Endothelial cell (in vitro differentiated cells): ENCODE data around the gene CLIP4. TPM values are rescaled to one million over a fixed set of nuclear protein-coding genes. Genes with fewer than 3 reads are reported as not detected.

Source experiments
- DNase-seq: peaks from one replicate; pipeline ENCODE4 v3.0.0; 2021; ENCODE audit warnings: low spot score
- H3K27ac Mint-ChIP-seq: one replicate; pipeline ENCODE4 v1.8.0; 2021; ENCODE audit warnings: mixed read lengths, inconsistent platforms; ENCODE audit not compliant: unreplicated experiment
- H3K27me3 Mint-ChIP-seq: one replicate; pipeline ENCODE4 v1.8.0; 2021; ENCODE audit warnings: mild to moderate bottlenecking, moderate library complexity, mixed read lengths, inconsistent platforms; ENCODE audit not compliant: unreplicated experiment
- H3K36me3 Mint-ChIP-seq: one replicate; pipeline ENCODE4 v1.8.0; 2021; ENCODE audit warnings: mild to moderate bottlenecking, low read depth, mixed read lengths, inconsistent platforms; ENCODE audit not compliant: unreplicated experiment
- H3K4me1 Mint-ChIP-seq: one replicate; pipeline ENCODE4 v1.8.0; 2021; ENCODE audit warnings: mild to moderate bottlenecking, mixed read lengths, inconsistent platforms; ENCODE audit not compliant: unreplicated experiment
- H3K4me3 Mint-ChIP-seq: one replicate; pipeline ENCODE4 v1.8.0; 2021; ENCODE audit warnings: mild to moderate bottlenecking, mixed read lengths, inconsistent platforms; ENCODE audit not compliant: unreplicated experiment
- H3K9me3 Mint-ChIP-seq: one replicate; pipeline ENCODE4 v1.8.0; 2021; ENCODE audit warnings: mixed read lengths, inconsistent platforms; ENCODE audit not compliant: unreplicated experiment
- total RNA-seq: library from RNA; stranded (reverse); fragmentation: NEBNext Ultra II Directional; extraction: Animal tissue kit (Norgen Biotek cat#: 25700); gene quantifications from one replicate; pipeline ENCODE4 v1.2.1, GENCODE V29; 2021; ENCODE audit not compliant: unreplicated experiment
- TF ChIP-seq, protein P1 (sequence below): fragments of 200-600 bp; sonication (generic); IDR thresholded peaks from one replicate; pipeline ENCODE4 v1.5.0; 2021; ENCODE audit warnings: antibody characterized with exemption; ENCODE audit not compliant: unreplicated experiment

The CLIP4 gene
- total RNA-seq, 1 donor from 2014 or later = 0.46 TPM

DNA sequence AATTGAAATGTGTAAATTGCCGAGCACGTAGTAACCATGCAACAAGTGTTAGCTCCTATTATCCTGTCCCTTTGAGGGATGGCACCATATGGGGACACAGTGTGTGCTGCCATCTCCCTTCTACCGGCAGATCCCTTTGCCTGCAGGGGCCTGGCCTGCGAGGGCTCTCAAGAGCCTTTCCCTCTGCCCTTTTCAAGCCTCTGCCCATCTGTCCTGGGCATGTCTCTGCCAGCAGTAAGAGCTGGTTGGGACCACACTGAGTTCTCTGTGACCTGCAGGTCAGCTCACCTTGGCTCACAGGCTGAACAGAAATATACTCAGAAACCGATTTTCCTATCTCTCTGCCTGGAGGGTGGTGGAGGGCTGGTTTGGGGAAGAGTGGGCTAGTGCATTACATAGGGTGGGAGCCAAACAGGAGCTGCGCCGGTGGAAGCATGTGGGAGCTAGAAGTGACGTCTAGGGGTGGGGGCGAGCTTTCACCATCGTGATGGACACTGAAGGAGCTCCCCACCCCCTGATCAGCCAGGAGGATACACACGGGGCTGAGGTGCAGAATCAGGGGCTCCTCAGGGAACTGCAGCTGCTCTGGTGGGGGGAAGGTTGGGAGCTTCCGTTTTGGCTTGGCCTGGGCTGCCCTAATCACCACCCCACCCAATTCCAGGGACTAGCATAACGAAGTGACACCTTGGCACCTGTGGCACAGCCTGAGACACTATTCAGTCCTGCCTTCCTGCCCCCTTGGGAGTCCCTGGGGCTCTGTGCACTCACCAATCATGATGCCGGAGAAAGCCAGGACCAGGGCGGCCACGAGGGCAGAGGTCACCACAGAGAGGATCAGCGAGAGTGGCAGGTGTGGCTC, 109.7 kb downstream of the CLIP4 start:
- no peak overlapping the region for H3K4me3 Mint-ChIP-seq
- DNase-seq = no peak
- H3K9me3 Mint-ChIP-seq = no peaks in the 10 kb centered on the region
- TF ChIP-seq, protein P1, sequence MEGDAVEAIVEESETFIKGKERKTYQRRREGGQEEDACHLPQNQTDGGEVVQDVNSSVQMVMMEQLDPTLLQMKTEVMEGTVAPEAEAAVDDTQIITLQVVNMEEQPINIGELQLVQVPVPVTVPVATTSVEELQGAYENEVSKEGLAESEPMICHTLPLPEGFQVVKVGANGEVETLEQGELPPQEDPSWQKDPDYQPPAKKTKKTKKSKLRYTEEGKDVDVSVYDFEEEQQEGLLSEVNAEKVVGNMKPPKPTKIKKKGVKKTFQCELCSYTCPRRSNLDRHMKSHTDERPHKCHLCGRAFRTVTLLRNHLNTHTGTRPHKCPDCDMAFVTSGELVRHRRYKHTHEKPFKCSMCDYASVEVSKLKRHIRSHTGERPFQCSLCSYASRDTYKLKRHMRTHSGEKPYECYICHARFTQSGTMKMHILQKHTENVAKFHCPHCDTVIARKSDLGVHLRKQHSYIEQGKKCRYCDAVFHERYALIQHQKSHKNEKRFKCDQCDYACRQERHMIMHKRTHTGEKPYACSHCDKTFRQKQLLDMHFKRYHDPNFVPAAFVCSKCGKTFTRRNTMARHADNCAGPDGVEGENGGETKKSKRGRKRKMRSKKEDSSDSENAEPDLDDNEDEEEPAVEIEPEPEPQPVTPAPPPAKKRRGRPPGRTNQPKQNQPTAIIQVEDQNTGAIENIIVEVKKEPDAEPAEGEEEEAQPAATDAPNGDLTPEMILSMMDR = no peak
- no peak overlapping the region for H3K27ac Mint-ChIP-seq
- H3K27me3 Mint-ChIP-seq = peaks cover 12% of the 10 kb centered on the region
- no peaks in the 10 kb centered on the region for H3K4me1 Mint-ChIP-seq
- H3K36me3 Mint-ChIP-seq = peaks cover 3% of the 10 kb centered on the region

DNA sequence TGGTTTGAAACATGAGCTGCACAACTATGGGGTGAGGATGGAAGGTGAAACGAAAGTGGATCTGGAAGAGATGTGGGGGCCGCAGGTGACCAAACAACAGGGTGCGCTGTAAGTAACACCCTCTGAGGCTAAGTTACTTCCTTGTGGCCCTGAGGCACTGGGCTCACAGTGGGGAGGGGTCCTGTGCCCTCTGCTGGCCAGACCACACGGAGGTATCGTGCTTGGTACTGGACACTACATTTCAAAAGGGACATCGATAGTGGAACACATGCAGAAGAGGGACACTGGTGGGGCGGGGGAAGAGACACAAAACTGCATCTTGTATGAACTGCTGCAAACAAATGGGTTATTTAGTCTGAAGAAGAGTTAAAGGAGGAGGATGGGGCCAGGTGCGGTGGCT, 110.6 kb downstream of the CLIP4 start:
- DNase-seq = no peak
- no peak overlapping the region for H3K27ac Mint-ChIP-seq
- peaks cover 3% of the 10 kb centered on the region for H3K36me3 Mint-ChIP-seq
- H3K9me3 Mint-ChIP-seq = no peaks in the 10 kb centered on the region
- no peak overlapping the region for H3K4me3 Mint-ChIP-seq
- TF ChIP-seq, protein P1 = no peak
- H3K27me3 Mint-ChIP-seq = peaks cover 9% of the 10 kb centered on the region
- H3K4me1 Mint-ChIP-seq = no peaks in the 10 kb centered on the region

DNA sequence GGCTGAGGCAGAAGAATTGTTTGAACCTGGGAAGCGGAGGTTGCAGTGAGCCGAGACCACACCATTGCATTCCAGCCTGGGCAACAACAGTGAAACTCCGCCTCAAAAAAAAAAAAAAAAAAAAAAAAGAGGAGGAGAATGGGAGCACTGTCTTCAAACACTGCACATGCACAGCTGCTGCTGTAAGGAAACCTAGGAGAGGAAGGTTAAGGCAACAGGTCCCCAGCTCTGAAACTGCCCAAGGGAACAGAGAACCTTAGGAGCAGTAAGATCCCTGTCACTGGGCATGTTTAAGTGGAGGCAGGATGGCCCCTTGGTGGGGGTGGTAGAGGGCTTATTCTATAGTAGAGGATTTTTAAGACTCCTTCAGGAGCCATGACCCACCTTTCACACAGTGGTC, 111.2 kb downstream of the CLIP4 start:
- no peak overlapping the region for H3K4me3 Mint-ChIP-seq
- H3K4me1 Mint-ChIP-seq = no peaks in the 10 kb centered on the region
- no peak overlapping the region for H3K27ac Mint-ChIP-seq
- H3K9me3 Mint-ChIP-seq = no peaks in the 10 kb centered on the region
- TF ChIP-seq, protein P1 = no peak
- peaks cover 3% of the 10 kb centered on the region for H3K36me3 Mint-ChIP-seq
- no peak for DNase-seq
- peaks cover 9% of the 10 kb centered on the region for H3K27me3 Mint-ChIP-seq

DNA sequence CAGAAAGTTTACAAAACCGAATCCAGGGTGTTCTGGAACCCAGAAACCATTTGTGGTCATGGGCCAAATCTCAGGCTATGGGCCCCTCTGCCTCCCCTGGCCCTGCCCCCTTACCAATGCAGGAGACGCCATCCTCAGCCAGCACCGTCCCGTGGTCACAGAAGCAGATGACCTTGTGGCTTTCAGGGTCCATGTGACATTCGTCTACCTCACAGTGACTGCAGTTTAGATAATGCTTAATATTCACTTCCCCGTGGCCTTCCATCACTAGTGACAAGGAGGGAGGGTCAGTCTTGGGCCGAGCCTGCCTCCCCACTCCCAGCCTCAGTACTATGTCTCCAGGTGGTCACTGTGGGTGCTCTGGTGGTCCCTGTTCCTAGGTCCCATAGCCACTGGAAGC, 111.6 kb downstream of the CLIP4 start:
- no peak for DNase-seq

More for the DNA sequence above, 111.6 kb downstream of the CLIP4 start:
- Mint-ChIP-seq H3K4me1 (no peaks in the 10 kb centered on the region), H3K4me3 (no peak overlapping the region), H3K36me3 (peaks cover 3% of the 10 kb centered on the region), H3K27ac (no peak overlapping the region), H3K27me3 (peaks cover 9% of the 10 kb centered on the region), H3K9me3 (no peaks in the 10 kb centered on the region)
- TF ChIP-seq, protein P1 = no peak
